D721Med (cell line): ENCODE data around the gene IPCEF1.

Experiments
- DNase-seq: peaks from one replicate; pipeline ENCODE4 v3.0.0; 2011; ENCODE audit warnings: low spot score; ENCODE audit not compliant: insufficient read length
- FAIRE-seq: peaks from 2 replicates; lab custom pipeline; 2011; peaks lifted over from hg19 to GRCh38; lab: Jason Lieb, UNC
- TF ChIP-seq, protein P1 (sequence below): IDR thresholded peaks from 2 replicates; pipeline ENCODE4 v1.5.1; 2012; ENCODE audit warnings: mild to moderate bottlenecking, control low read depth; ENCODE audit not compliant: insufficient read depth; ENCODE audit errors: missing control alignments

Gene IPCEF1

GRCh38 chr6:154157706-154158105 lies 198.9 kb downstream of the IPCEF1 start:
- DNase-seq (no peak), FAIRE-seq (no peak)
- TF ChIP-seq, protein P1, sequence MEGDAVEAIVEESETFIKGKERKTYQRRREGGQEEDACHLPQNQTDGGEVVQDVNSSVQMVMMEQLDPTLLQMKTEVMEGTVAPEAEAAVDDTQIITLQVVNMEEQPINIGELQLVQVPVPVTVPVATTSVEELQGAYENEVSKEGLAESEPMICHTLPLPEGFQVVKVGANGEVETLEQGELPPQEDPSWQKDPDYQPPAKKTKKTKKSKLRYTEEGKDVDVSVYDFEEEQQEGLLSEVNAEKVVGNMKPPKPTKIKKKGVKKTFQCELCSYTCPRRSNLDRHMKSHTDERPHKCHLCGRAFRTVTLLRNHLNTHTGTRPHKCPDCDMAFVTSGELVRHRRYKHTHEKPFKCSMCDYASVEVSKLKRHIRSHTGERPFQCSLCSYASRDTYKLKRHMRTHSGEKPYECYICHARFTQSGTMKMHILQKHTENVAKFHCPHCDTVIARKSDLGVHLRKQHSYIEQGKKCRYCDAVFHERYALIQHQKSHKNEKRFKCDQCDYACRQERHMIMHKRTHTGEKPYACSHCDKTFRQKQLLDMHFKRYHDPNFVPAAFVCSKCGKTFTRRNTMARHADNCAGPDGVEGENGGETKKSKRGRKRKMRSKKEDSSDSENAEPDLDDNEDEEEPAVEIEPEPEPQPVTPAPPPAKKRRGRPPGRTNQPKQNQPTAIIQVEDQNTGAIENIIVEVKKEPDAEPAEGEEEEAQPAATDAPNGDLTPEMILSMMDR = no peak

DNA sequence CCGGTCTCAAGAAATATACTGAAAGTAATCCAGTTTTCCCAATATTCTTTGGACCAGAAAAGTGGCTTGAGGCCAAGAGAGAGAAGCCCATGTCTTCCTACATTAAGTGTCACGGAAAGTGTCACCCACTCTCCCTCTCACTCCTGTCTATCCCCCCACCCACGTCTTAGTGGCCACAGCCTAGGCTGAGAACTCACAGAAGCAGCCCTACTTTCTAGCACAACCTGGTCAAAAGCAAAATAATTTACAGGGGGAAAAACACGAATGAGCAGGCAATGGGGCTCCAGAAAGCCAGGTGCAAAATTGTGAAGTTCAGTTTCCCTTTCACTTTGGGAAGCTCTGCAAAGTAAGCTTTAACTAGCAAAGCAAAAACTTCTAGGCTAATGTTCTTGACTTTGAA lies 199.5 kb downstream of the IPCEF1 start:
- FAIRE-seq = no peak
- TF ChIP-seq, protein P1 = no peak

GRCh38 chr6:154156135-154156896 lies 200.3 kb downstream of the IPCEF1 start:
- TF ChIP-seq, protein P1 = peak; percentile 35
- FAIRE-seq (no peak), DNase-seq (no peak)

More for the DNA sequence above, 199.5 kb downstream of the IPCEF1 start:
- no peak for DNase-seq

DNA sequence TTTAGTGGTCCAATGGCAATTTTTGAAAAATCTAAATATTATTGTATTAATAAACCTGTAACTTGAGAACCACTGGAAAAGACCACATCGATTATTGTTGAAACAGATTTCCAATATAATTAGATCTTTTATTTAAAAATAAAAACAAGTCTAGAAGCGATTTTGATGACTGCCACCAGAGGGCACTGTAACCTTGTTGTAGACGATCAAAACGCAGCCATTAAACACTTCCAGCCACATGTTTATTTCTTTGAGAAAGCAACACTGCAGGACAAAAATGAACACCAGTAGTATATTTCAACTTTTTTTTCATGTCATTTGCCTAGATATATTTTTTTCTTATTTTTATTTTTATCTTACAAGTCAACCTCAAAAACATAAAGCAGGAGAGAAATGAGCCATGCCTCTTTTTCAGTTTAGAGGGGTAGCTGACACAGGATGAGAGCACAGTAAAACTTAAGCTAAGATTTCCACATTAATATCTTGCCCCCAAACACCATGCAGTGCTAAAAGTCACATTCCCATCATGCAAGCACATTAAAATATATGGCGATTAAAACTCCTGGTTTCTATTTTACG lies 202.1 kb downstream of the IPCEF1 start:
- FAIRE-seq = no peak
- DNase-seq = no peak
- TF ChIP-seq, protein P1 = peak; percentile 72

DNA sequence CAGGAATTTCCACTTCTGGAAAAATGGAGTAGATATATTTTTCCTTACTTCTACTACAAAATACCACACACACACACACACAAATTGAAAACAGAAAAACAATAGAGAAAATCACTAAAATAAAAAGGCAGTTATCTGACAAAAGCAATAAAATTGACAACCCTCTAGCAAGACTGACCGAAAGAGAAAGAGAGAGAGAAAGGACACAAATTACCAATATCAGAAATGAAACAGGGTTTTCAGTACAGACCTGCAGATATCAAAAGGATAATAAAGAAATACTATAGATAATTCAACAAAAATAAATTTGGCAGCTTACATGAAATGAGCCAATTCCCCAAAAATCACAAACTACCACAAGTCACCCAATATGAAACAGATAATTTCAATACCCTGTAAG lies 212.8 kb downstream of the IPCEF1 start:
- DNase-seq = no peak
- FAIRE-seq = no peak
- TF ChIP-seq, protein P1 = no peak

GRCh38 chr6:154140743-154141142 lies 215.9 kb downstream of the IPCEF1 start:
- FAIRE-seq (no peak), DNase-seq (no peak)
- TF ChIP-seq, protein P1 = no peak

DNA sequence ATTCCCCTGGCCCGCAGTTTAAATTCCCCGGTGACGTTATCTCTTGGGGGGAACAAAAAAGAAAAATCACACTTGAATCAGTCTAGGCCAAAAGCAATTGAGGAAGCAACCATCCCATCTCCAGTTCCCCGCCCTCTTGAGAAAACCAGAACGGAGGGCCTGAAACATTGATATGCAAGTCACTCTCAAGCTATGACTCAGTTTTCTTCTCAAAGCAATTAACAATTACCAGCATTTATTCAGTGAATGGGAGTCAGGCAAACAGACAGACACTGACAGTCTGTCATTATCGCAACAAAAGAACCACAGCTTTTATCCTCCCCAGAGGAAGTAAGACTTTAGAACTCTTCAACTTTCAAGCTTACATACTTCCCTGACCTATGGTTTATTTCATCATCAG lies 216.7 kb downstream of the IPCEF1 start:
- FAIRE-seq (no peak), DNase-seq (no peak)
- TF ChIP-seq, protein P1 = no peak
